Activated naive CD4-positive, alpha-beta T cell (primary cell): Measurements from ENCODE around the gene FRMD4B.
"Not testable (repeated sequence)": the region's sequence is repeated elsewhere in the genome, so short reads cannot be mapped to it uniquely, and the experiment has no call there.

ENCODE experiments used
- DNase-seq, 4 experiments: peaks; one replicate each; lab custom pipeline; 2025; lab: John Stamatoyannopoulos, UW

FRMD4B gene

DNA sequence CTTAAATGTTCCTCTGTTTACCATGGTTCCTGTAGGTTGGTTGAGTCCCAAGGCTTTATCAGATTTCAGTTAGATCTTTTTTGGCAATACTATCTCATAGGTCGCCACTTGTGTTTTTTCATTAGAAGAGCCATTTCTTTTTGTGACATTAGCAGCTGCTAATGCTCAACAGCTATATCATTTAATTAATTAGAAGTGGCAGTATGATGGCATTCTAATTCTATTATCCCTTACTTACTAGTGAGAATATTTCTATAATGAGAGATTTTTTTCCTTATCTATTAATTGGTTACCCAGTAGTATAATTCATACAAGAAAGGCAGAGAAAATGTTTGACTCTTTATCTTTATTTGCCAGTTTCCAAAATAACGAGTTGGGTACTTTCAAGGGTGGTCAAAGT lies 25.2 kb downstream of the FRMD4B start:
- DNase-seq = no peak

DNA sequence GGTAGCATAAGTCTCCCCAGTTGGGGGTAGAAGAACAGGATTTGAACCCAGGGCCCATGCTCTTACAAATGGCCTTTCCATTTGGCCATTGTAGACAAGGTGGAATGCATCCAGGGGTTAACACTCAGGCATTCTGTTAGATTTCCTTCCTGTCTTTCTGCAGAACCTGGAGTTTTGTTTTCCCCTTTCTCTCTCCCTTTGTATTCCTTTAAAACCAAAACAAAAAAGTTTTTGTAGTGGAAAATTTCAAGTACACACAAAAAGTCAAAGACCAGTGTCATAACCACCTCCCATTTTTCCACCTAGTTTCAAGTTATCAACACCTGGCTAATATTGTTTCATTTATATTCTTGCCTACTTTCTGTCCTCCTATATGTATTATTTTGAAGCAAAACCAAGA lies 26.0 kb downstream of the FRMD4B start:
- no peak for DNase-seq

DNA sequence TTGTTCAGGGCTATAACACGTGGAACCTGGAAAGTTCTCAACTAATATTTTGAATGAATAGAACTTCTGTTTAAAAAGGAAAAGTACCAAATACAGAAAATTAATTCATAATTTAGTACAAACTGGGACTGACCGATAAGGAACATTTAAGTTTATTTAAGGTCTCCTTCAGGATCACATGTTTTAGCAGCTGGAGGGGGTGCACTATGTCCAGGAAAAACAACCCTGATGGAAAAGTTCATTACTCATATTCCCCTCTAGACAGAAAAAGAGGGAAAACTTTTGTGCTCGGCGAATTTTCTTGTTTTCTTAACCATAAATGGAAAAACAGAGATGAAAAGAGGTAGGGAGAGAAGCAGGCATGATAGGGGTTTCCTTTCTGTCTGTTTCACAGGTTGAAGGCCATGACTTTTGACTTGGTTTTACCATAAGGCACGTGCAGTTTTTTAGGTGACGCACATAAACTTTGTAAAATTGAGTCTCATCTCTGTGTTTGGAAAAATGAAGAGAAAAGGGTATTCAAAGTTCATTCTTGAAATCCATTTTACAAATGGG lies 26.5 kb downstream of the FRMD4B start:
- DNase-seq = no peak

DNA sequence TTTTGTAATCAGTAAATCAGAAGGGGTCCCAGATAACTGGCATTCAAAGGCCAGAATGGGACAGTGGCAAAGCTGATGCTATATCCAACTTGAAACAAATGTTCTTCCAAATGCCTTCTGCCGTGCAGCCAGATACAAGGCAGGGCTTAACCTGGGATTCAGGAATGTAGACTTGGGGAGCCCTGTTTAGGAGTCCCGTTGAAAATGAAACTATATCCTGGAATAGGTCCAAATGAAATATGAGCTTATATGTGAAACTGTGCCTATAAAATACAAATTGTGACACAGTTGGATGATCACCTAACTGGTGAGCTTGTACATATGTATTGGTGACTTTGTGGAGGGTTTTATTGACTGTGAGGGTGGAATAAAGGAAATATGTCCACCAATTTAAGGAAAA lies 28.7 kb downstream of the FRMD4B start:
- no peak for DNase-seq

DNA sequence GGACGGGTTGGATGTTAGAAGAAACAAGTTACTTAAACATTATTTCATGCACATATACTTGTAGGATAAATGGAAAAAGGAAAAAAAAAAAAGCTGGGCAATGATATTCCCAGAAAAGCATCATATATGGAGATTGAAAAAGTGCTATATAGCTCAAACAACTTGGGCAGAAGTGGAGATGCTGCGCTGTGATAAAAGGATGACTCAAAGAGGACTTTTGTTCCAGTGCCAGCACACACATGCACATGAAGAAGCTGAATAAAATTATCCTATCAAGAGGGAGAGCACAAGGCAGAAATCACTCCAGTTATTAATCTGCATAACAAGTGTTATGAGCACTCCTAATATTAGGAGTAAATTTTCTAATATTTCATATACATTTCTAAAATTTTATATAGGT lies 30.9 kb downstream of the FRMD4B start:
- DNase-seq = no peak

DNA sequence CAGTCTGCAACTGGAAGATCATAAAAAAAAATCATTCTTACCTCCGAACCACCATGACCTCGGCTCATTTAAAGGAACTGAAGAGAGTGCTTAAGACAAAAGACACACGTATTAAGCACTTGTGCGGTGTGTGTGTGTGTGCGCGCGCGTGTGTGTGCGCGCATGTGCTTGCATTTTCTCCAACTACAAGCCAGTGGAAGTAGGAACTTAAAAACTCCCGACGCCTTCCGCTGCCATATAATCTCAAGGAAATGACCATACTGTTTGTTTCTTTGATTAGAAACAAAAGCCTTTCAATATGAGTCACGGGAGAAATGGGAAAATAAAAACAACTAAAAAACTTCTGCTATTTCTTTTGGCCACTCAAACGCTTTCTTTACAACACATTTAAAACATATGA lies 32.4 kb downstream of the FRMD4B start:
- DNase-seq = no peak

DNA sequence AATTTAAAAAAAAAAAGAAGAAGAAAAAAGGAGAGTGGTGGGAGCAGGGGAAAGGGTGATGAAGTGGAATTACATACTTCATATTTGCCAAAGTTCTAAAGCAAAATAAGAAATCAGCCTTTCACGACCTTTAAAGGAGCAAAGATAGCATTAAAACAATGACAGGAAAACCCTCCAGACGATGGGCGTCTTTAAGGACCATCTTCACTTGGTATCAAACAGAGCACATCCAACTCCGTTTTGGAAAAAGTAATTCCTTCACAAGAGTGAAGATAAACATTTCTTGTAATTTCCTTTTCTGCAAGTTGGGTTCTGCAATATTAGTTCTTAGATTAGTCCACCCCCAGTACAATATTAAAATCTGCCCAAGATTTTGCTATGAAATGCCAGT lies 32.8 kb downstream of the FRMD4B start:
- DNase-seq = no peak

DNA sequence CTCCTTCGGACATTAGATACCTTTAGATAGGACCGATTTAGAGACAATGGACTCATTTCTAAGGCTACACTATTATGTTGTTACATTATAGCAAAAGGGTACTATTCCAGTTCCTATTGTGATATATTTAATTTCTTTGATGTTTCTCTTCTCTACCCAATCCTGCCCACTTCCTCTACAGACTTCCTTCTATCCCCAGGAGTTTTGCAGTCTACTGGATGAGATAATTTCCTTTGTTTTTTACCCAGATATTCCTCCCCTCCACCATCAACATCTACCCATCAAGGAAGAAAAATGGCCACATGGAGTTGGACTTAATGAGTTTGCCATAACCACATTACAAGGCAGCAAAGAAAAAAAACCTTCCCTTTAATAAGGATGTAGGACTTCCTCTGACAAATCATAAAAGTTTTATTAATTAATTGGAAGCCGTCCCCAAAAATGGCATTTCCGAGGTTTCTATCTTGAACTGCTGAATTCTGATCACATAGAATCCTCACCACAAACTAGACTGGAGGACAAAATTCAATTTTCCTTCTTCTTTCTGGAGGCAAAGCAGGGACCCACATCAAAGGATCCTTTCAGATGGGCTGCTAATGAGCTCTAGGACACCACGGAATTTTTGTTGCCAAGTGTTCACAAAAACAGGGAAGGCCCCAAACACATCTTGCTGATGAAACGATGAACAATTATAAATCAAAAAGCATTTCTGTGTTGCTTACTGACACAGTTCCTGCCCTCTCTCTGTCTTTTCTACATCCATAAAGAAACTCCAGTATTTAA lies 33.4 kb downstream of the FRMD4B start:
- DNase-seq = no peak

DNA sequence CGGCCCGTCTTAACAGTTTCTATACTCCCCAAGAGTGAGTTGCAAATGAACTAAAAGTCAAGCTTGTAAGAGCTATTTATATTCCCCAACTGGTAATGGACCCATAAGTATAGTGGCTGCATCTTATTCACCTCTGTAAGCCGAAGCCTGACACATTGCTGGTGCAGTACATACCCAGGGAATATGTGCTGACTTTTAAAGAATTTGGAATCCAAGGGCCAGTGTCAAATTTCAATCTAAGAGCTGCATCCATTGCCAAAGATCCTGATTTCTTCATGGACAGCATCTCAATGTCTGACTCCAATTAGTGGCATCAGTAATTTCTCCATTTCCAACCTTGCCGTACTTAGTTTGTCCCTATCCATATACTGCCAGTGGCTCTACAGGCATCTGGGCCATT lies 42.0 kb downstream of the FRMD4B start:
- DNase-seq = no peak

DNA sequence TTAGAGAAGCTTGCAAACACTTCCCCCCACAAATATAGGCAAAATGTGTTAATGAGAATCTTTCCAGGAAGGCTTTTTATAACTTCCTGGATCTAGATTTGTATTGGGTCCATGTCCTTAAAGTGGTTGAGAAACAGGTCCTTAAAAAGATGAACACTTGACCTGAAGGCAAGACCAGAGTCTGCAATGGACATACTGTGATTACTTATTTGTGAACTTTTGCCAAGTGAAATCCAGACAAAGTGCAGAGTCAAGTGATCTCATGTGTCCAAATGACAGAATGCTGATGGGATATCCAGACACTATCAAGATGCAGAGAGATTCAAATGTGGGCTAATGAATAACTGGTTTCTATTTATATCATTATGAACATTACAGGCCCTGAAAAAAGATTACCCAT lies 43.8 kb downstream of the FRMD4B start:
- no peak for DNase-seq

DNA sequence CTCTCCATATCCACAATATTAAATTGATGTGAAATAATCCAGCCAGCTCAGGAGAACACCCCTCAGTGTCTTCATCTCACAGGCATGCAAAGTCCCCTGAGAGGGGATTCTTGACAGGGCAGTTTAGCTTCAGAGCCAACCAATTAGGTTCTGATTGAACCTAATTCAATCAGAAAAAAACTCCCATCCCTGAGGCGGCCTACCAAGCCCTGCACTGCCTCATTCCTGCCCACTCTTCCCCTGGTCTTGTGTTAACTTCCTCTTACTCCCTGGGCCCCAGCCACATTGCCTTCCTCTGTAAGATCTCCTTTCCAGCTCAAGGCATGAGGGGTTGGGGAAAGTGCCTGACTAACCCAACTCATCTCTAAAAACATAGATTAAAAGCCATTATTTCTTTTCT lies 46.1 kb downstream of the FRMD4B start:
- DNase-seq = no peak

DNA sequence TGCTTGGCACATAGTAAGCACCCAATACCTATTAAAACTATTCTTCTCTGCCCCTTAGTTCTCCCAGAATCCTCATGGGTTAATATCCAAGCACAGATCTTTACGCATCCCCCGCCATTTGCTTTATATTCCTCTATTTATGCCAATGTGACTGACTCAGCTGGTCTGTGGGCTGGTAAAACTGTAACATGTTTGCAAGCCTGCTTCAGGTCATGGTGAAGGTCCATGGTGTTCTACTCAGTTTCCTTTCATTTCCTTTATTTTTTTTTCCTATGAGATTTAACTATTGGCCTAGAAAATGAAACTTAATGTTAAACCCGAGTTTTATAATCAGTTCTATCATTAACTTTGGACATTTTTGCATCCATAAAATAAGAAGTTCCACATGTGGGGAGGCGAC lies 47.0 kb downstream of the FRMD4B start:
- DNase-seq = no peak

DNA sequence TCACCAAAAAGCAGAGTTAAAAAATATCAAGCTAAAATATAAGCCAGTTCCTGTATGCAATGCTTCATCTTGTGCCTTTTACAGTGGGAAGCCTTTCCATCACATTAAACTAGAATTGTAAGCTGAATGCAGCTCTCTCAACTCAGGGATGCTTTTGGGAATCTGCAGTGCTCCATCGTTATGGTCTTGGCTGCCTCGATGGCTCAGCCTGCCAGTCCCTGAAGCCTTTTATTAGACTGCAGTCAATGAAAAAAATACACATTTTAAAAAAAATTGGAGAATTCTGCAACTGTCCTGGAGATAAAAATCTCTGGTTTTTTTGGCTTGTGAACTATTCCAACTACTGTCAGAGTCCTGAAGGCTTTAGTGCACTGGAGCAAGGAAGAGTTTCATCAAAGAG lies 53.0 kb downstream of the FRMD4B start:
- no peak for DNase-seq

DNA sequence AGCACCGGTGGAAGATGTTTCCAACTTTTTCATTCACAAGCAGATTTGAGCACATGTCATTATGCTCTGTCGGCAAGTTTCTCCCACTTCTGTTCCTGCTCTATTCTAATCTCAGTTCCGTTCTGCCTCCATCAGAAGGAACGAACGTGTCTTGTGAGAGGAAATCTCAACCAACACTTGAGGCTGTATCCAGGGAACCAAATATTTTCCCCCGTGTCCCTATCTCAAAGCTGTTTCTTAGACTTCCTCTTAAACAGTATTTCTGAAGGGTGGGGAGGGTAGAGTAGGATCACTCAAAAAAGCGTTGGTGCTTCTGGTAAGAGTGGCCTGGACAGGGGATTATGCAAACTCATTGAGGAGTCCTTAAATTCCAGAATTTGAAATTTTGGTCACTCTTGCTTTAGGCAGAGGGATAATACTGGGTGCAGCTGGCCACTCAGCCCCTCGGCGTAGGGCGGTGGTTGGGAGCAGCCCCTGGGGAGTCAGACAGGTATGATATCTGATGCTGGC lies 54.9 kb downstream of the FRMD4B start:
- DNase-seq = no peak

DNA sequence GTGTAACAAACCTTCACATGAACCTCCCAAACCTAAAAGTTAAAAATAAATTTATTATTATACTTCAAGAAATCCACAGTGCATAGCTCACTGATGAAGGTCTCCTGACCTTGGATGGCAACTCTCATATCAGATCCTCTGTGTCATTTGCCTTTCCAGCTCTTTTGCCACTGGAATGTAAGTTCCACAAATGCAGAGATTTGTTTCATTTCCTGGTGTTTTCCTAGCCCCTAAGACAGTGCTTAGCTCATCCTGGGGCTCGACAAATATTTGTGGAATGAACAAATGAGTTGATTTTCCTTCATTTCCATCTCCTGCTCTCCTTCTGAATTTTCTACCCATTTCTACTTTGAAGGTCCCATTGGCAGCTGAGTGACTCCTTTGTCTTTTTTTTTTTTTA lies 56.0 kb downstream of the FRMD4B start:
- DNase-seq = no peak

DNA sequence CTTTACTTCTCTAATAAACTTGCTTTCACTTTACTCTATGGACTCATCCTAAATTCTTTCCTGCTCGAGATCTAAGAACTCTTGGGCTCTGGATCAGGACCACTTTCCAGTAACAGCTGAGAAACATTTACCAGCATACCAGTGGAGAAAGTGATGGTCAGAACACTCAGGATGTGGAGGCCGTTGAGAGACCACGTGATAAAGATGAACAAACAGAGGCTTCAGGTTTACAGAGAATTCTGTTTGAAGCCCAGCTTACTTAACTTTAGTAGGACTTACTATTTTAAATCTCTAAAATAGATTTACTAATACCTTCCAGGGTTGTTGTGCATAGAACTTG lies 57.0 kb downstream of the FRMD4B start:
- DNase-seq = no peak

DNA sequence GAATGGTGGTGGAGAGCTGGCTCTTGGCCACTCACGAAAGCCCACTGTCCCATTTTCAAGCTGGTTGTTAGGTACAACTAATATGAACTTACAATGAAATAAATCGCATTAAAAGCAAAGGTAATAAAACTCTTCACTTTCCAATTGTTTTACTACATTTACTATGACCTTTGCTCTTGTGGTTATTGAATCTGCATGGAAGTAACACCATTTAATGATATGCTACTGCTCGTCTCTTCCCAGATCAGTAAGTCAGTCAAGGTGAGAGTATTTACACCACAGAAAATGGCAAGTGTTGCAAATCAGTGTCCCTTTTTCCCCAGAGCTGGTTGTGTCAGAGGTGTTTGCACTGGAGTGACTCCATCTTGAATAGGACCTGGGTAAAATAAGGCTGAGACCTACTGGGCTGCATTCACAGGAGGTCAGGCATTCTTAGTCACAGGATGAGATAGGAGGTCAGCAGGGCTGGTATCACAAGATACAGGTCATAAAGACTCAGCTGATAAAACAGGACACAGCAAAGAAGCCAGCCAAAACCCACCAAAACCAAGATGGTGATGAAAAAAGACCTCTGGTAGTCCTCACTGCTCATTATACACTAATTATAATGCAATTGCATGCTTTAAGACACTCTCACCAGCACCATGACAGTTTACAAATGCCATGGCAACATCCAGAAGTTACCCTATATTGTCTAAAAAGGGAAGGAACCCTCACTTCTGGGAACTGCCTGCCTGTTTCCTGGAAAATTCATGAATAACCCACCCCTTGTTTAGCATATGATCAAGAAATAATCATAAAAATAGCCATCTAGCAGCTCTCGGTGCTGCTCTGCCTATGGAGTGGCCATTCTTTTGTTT lies 57.6 kb downstream of the FRMD4B start:
- no peak for DNase-seq

DNA sequence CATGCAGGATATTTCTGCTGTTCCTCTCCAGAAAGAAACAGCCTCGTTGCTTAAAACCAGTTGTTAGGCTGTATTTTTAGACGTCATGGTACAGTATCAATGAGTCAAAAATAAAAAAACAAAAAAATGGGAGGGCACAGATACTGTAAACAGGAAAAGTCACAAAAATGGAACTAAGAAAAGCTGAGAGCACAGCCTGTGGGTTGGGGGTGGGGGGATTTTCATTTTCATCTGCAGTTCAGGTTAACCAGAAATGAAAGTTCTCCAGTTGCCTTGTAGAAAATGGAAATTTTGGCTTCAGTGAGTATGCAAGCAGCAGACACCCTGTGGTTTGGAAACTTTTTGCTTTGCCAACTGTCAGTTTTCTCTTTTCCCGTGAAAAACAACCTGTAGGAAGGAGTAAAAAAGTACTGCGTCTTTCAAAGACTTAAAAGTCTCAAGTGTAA lies 59.0 kb downstream of the FRMD4B start:
- no peak for DNase-seq

DNA sequence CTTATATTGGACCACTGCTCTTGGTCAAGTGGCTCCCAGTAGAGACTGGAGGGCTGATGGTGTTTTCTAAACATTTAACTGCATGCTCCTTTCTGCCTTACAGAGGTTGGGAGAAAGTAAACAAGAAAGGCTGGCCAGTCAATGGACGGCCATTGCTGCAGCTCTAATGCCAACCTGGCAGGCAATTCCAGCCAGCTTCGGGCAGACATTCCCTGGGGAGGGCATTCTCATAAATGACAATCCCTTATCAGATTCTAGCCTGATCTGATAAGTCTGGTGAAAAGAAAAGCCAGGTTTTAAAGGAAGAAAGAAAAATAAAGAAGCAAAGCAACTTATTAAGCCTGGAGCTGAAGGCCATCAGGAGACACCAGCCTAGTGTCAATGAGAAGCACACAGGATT lies 60.7 kb downstream of the FRMD4B start:
- no peak for DNase-seq

DNA sequence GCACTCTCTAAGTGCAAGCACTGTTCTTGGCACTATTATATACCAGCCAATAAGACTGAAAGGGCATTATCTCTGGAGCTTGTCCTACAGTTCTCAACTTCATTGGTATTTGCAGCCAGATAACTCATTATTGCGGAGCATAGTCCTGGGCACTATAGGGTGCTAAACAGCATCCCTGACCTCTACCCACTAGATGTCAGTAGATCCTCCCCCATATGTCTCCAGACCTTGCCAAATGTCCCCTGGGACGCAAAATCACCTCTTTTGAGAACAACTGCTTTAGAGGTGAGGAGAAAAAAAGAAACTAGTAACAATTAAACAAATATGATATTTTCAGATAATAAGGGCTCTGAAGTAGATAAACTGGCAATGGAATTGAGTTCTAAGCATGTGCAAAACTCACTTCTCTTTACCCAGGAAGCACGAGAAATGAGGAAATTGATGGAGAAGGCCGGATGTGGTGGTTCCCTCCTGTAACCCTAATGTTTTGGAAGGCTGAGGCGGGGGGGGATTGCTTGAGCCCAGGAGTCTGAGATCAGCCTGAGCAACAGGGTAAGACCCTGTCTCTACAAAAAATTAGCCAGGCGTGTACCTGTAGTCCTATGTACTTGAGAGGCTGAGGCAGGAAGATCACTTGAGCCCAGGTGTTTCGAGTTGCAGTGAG lies 61.4 kb downstream of the FRMD4B start:
- DNase-seq = no peak

DNA sequence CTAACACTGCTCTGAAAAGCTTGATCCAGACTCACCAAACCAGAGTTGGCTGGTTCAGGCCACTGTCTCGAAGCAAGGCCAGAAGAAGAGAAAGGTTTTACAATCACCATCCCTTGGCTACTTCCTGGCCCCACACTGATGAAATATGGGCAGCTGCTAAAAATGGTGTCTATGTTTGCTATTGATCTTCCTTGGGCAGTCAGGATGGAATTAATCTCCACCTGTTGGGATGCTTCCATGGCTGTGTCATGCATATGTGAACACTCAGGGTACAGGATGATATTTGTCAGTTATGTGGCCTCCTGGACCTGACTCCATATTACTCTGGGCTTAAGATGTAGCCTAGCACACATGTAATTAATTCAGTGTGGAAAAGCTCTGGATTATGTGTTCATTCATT lies 61.9 kb downstream of the FRMD4B start:
- DNase-seq = no peak

DNA sequence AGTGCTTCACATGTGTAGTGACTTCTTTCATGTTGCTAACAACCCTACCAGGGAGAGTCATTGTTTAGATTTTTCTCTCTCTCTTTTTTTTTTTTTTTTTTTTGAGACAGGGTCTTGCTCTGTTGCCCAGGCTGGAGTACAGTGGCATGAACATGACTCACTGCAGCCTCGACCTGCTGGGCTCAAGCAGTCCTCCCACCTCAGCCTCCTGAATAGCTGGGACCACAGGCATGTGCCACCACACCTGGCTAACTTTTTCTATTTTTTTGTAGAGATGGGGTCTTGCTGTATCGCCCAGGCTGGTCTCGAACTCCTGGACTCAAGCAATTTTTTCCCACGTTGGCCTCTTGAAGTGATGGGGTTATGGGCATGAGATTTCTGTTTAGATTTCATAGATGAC lies 63.4 kb downstream of the FRMD4B start:
- not testable (repeated sequence) for DNase-seq

DNA sequence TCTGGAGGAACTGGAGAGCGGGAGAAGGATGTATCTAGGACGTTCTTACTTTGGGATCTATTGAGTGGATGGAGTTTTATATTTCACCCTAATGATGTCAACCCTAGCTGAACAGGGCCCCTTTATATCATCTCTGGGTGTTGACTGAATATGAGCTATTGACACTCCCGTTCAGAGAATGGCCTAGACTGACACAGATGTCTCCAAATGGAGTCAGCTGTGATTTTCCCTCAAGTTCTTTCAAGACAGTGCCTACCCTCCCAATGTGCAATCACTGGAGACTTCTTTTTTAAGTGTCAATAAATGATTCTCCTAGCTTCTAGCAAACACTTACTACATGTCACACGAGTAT lies 63.8 kb downstream of the FRMD4B start:
- no peak for DNase-seq
